HG02852 (cell line): ENCODE data around the gene TTLL4.

Experiments
- ATAC-seq: cut with Tn5 transposase; IDR thresholded peaks from one replicate; pipeline ENCODE4 v1.9.1; 2021; ENCODE audit warnings: mild to moderate bottlenecking, moderate library complexity; ENCODE audit not compliant: unreplicated experiment

TTLL4 gene

DNA sequence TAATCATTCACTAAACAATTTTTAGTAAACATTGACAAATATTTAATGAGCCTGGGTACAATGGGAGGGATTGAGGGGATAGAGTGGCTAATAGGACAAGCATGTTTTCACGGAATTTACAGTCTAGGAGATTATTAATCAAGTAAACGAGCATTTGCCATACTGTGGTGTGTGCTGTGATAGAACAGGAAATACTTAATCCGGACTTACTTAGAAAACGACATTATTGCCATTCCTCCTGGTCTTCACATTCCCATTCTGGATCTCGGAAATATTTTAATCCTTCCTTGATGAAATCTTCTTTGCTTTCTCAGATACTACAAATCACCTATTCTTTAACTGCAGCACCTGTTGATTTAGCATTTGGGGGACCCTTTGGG, 905 bp downstream of the TTLL4 start:
- ATAC-seq: no peak

DNA sequence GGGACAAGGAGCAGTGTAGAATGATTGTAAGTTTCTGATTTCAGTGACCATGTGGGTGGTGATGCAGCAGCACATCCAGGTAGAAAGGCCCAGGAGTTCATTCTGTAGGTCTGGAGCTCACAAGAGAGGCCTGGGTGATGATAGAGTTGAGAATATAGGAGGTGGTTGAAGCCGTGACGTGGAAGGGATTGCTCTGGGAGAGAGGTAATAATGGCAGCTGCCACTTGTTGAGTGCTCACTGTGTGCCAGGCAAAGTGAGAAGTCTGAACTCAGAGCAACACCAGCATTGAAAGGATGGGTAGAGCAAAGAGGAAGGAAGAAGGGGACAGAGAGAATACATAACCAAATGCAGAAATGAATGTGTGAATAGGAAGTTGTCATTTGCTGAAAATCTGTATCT, 3.3 kb downstream of the TTLL4 start:
- ATAC-seq: no peak

- ATAC-seq: no peak
Observed at GRCh38 chr2:218716070-218716469, 5.4 kb downstream of the TTLL4 start.

GRCh38 chr2:218717262-218717661, 6.6 kb downstream of the TTLL4 start:
- ATAC-seq: no peak

- ATAC-seq: no peak
Observed at GRCh38 chr2:218718058-218718457, 7.4 kb downstream of the TTLL4 start.

GRCh38 chr2:218719457-218719856, 8.8 kb downstream of the TTLL4 start:
- ATAC-seq: no peak

GRCh38 chr2:218720048-218721041, 9.7 kb downstream of the TTLL4 start:
- no peak for ATAC-seq

DNA sequence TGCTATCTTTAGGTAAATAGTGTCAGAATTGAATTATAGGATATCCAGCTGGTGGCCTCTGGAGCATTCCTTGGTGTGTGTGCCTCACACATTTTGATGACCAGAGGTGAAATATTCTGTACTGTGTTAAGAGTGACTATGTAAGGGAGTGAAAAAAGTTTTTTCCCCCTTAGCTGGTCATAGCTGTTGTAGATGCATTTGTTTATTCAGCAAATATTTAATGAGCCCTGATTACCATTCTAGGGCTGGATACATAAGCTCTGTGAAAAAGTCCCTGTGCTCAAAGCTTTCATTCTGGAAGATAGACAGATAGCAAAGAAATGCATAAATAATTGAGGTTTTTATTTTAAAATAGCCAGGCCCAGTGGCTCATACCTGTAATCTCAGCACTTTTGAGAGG, 10.9 kb downstream of the TTLL4 start:
- ATAC-seq: no peak

DNA sequence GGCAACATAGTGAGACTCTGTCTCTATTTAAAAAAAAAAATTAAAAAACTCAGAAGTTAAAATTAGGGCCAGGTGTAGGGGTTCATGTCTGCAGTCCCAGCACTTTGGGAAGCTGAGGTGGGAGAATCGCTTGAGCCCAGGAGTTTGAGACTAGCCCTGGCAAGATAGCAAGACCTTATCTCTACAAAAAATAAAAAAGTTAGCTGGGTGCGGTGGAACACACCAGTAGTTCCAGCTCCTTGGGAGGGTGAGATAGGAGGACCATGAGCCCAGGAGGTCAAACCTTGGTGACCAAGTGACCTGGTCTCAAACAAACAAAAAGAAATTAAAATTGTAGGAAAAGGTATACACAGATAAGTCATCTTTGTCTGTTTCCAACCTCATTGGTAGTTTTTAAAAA, 11.3 kb downstream of the TTLL4 start:
- no peak for ATAC-seq

GRCh38 chr2:218722419-218722818, 11.8 kb downstream of the TTLL4 start:
- ATAC-seq: no peak

GRCh38 chr2:218722876-218723785, 12.5 kb downstream of the TTLL4 start:
- ATAC-seq: no peak

DNA sequence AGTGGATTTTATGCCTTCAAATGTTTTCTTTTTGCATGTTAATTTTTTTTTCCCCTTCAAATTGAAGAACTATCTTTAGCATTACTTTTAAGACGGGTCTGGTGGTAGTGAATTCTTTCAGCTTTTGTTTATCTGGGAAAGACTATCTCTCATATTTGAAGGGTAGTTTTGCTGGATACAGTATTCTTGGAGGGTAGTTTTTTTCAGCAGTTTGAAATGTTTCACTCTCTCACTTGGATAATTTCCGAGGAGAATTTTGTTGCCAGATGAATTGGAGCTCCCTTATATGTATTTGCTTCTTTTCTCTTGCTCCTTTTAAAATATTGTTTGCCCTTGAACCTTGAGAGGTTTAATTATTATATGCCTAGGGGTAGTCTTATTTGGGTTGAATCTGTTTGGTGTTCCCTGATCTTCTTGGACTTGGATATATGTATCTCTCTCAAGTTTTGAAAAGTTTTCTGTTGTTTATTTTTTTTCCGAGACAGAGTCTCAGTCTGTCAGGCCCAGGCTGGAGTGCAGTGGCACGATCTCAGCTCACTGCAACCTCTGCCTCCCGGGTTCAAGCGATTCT, 15.5 kb downstream of the TTLL4 start:
- no peak for ATAC-seq

- ATAC-seq: no peak
Observed at GRCh38 chr2:218727502-218728165, 17.0 kb downstream of the TTLL4 start.

DNA sequence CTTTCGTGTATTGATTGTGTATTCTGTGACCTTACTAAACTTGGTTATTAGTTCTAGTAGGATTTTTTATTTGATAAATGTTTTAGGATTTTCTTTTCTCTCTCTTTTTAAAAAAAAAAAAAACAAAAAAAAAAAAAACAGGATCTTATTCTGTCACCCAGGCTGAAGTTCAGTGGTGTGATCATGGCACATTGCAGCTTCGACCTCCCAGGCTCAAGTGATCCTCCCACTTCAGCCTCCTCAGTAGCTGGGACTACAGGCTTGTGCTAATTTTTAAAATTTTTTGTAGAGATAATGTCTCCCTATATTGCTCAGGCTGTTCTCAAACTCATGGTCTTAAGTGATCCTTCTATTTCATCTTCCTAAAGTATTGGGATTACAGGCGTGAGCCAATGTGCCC, 19.0 kb downstream of the TTLL4 start:
- no peak for ATAC-seq

DNA sequence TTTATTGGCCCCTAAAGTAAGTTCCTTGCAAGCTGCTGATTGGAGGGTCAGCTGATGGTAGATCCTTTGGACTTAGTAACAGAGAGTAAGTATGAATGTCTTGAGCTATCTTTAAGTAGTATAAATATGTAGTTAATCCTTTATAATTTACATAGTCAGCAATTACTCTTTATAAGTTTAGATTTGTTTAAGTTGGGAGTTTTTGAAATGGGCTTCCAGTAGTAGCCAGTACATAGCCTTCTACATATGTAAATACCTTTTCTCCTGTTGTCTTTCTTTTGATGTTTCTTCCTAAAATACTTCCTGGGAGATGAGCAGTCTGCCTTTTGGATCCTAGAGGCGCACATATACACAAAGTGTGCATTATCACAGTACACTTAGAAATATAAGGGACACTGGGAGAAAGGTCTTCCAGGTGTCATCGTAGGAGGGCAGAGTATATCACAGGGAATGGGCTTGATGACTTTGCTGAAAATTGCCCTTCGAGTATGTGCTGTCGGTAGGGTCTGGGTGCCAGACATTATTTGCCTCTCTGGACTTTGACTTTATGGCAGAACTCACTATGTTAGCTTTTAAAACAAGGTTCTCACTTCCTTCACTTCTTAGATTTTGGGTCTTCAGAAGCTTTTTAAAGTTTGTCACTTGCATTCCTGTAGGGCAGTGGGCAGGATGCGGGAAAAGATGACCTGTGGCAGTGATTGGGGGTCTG, 21.6 kb downstream of the TTLL4 start:
- no peak for ATAC-seq

DNA sequence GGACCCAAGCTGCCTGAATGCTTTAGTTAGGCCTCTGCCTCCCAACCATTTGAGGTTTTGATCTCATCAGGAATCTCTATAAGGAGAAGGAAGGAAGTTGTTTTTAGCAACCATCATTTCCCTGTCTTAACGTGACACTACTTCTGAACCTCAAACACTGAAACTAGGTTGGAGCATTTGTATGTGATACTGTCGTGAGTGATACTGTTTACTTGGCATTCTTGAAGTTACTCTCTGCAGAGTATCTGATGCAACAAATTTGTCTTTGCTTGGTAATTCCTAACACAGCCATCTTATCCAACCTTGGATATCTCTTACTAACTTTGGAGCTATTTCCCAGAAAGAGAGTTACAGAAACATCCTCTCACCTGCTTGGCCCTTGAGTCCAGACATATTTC, 22.1 kb downstream of the TTLL4 start:
- no peak for ATAC-seq

DNA sequence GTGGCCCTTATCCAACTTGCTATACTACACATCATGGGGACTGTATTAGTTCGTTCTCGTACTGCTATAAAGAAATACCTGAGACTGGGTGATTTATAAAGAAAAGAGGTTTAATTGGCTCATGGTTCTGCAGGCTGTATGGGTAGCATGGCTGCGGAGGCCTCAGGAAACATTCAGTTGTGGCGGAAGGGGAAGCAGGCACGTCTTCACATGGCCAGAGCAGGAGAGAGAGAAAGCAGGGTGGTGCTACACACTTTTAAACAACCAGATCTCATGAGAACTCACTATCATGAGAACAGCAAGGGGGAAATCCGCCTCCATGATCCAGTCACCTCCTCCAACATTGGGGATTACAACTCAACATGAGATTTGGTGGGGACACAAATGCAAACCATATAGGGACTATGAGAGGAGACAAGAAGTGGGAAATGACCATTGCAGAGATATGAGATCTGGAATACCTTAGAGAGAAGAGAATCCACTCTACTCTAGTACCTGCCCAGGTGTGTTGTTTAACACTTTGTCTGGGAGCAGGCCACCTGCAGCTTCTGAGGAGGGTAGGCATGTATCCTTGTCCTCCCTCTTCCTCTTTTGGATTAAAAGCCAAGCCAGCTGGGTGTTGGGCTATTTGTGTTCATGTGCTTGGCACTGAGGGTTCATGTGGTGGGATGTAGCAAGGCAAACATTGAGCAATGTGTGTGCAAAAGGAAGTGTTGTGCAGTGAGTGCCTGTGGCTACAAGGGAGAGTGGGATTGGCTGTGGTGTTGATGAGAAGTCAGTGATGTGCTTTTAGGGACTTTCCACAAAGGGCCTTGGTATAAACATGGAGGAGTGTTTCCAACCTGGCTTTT, 22.8 kb downstream of the TTLL4 start:
- ATAC-seq: peak; percentile 74

DNA sequence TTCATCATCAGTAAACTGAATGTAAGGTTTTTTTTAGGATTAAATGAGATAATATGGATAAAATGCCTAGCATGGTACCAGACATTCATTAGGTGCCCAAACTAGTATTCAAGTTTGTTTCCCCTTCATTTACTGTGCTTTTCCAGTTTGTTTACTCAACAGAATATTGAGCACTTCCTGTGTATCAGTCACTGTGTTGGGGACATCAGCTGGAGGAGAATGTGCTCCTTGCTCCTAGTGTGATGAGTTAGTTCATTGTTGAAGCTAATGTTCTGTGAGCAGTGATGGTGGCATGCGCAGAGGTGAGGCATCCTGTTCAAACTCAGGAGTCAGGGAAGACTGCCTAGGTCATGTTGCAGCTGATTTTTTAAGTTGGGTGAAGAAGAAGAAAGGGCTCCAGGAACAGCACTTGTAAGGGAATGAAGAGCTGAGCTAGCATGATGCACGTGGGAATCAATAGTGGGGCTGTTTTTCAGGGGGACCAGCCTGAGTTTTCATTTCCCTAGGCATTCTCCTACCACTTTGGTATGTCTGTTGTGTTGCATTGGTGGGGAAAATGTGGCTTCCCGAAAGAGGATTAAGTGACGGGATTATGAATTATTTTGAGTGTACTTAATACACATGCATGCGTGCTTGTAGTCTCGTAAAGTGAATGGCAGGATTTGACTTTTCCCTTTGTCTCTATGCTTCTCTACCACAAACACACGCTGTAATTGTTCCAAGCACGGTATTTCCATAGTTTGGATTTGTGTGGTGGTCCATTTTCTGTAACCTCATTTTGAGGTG, 23.7 kb downstream of the TTLL4 start:
- no peak for ATAC-seq

DNA sequence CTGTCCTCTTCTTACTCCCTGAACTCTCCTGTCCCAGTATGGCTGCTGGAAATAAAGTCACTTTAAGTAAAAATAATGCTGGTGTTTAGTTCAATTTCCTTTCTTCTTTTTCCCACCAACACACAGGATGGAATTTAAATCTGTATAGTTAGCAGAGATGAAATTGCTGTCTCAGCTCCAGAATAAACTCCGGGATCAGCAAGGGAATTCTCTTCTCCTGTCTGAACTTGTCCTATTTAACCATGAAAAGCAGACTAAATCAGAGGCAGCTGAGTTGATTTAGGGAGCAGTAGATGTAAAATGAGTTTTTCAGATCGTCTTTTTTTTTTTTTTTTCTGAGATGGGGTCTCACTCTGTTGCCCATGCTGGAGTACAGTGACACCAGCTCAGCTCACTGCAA, 25.9 kb downstream of the TTLL4 start:
- no peak for ATAC-seq
